Measurements from ENCODE around the gene CT45A2. TPM values are rescaled to one million over a fixed set of nuclear protein-coding genes. Genes with fewer than 3 reads are reported as not detected.

The CT45A2 gene
- total RNA-seq (2022; extraction: Qiagen RNA extraction): not detected in 5 replicates

GRCh38 chrX:135819912-135820311, at the start of gene CT45A2:
Gene CT45A2, minus strand, starts transcription at chrX:135820012. Its CDS starts 3,747 bp downstream, at chrX:135816265.

GRCh38 chrX:135854438-135854837, 34.6 kb upstream of the CT45A2 start, which contains the start of gene CT45A8:
Gene CT45A8, minus strand, starts transcription at chrX:135854538. Its CDS starts 3,755 bp downstream, at chrX:135850783.

GRCh38 chrX:135837180-135837579, 17.4 kb upstream of the CT45A2 start, which contains the start of gene CT45A7:
Gene CT45A7, minus strand, starts transcription at chrX:135837280. Its CDS starts 3,747 bp downstream, at chrX:135833533.

GRCh38 chrX:135802687-135803086, 17.1 kb downstream of the CT45A2 start, which contains the start of gene CT45A6:
Gene CT45A6, minus strand, starts transcription at chrX:135802787. Its CDS starts 3,794 bp downstream, at chrX:135798993.

GRCh38 chrX:135785403-135785802, 34.4 kb downstream of the CT45A2 start, which contains the start of gene CT45A5:
Gene CT45A5, minus strand, starts transcription at chrX:135785503. Its CDS starts 3,774 bp downstream, at chrX:135781729.

GRCh38 chrX:135768091-135768490, 51.7 kb downstream of the CT45A2 start, which contains the start of gene CT45A3:
Gene CT45A3, minus strand, starts transcription at chrX:135768191. Its CDS starts 3,747 bp downstream, at chrX:135764444.

Other genes with a start within 250 kb of the CT45A2 start
- not detected in 5 replicates for gene CT45A1, start 106.4 kb downstream of the CT45A2 start, total RNA-seq (2022; extraction: Qiagen RNA extraction)
- gene CT45A3, start 51.8 kb downstream of the CT45A2 start, total RNA-seq (2022; extraction: Qiagen RNA extraction): 0.21 to 0.39 TPM (median 0.27 TPM) in 3 of 5 replicates, not detected in the others
- not detected in 5 replicates for gene CT45A5, start 34.5 kb downstream of the CT45A2 start, total RNA-seq (2022; extraction: Qiagen RNA extraction)
- not detected in 5 replicates for gene CT45A6, start 17.2 kb downstream of the CT45A2 start, total RNA-seq (2022; extraction: Qiagen RNA extraction)
- not detected in 5 replicates for gene CT45A7, start 17.3 kb upstream of the CT45A2 start, total RNA-seq (2022; extraction: Qiagen RNA extraction)
- gene CT45A8, start 34.5 kb upstream of the CT45A2 start, total RNA-seq (2022; extraction: Qiagen RNA extraction): not detected in 5 replicates
- not detected in 5 replicates for gene CT45A9, start 51.8 kb upstream of the CT45A2 start, total RNA-seq (2022; extraction: Qiagen RNA extraction)
- 0.22 TPM in 2 of 5 replicates, not detected in the others for gene CT45A10, start 73.4 kb upstream of the CT45A2 start, total RNA-seq (2022; extraction: Qiagen RNA extraction)
- 0.06 to 0.09 TPM (median 0.07 TPM) in 4 of 5 replicates, not detected in the other for gene SAGE1, start 73.7 kb upstream of the CT45A2 start, total RNA-seq (2022; extraction: Qiagen RNA extraction)
- 15.8 to 19.2 TPM (median 17.6 TPM) in 5 replicates for gene MMGT1, start 154.0 kb upstream of the CT45A2 start, total RNA-seq (2022; extraction: Qiagen RNA extraction)
- 7.1 to 8.9 TPM (median 8.0 TPM) in 5 replicates for gene SLC9A6, start 165.4 kb upstream of the CT45A2 start, total RNA-seq (2022; extraction: Qiagen RNA extraction)